Liver (tissue), 9 donors: ENCODE data around the gene PPP2R5A. TPM values are rescaled to one million over a fixed set of nuclear protein-coding genes. Genes with fewer than 3 reads are reported as not detected.

Experiments
- DNase-seq: peaks from one replicate; pipeline ENCODE4 v3.0.0-alpha.2; 2017; ENCODE audit warnings: low spot score
- H3K27ac ChIP-seq, 2 donors: one replicate each; pipeline ENCODE4 v1.7.0; 2013; ENCODE audit warnings: inconsistent platforms in 2 of 2, low read length in 2 of 2, control low read depth in 1 of 2, low read depth in 1 of 2, mild to moderate bottlenecking in 1 of 2
- H3K27me3 ChIP-seq, 4 donors: one replicate each; pipeline versions ENCODE4 v1.6.1 to v1.7.0; 2013; ENCODE audit warnings: low read length in 3 of 4, inconsistent platforms in 1 of 4, mild to moderate bottlenecking in 1 of 4, moderate library complexity in 1 of 4; ENCODE audit not compliant: control insufficient read depth in 4 of 4, insufficient read depth in 4 of 4
- H3K36me3 ChIP-seq, 4 donors: one replicate each; pipeline versions ENCODE4 v1.6.1 to v1.7.0; 2013; ENCODE audit warnings: low read length in 3 of 4, mild to moderate bottlenecking in 3 of 4, low read depth in 1 of 4, moderate library complexity in 1 of 4; ENCODE audit not compliant: control insufficient read depth in 4 of 4, insufficient read depth in 3 of 4
- H3K4me1 ChIP-seq, 4 donors: one replicate each; pipeline versions ENCODE4 v1.6.1 to v1.7.0; 2013; ENCODE audit warnings: low read length in 3 of 4, mild to moderate bottlenecking in 3 of 4, moderate library complexity in 1 of 4; ENCODE audit not compliant: control insufficient read depth in 4 of 4, insufficient read depth in 4 of 4
- H3K4me3 ChIP-seq, 3 donors: one replicate each; pipeline versions ENCODE4 v1.6.1 to v1.7.0; 2013; ENCODE audit warnings: low read length in 3 of 3, control low read depth in 1 of 3, low read depth in 1 of 3, mild to moderate bottlenecking in 1 of 3
- H3K9ac ChIP-seq, 2 donors: one replicate each; pipeline ENCODE4 v1.7.0; 2013; ENCODE audit warnings: low read length in 2 of 2, mild to moderate bottlenecking in 2 of 2, moderate library complexity in 2 of 2, control low read depth in 1 of 2, low read depth in 1 of 2
- H3K9me3 ChIP-seq, 4 donors: one replicate each; pipeline versions ENCODE4 v1.6.1 to v1.7.0; 2013; ENCODE audit warnings: low read length in 3 of 4; ENCODE audit not compliant: control insufficient read depth in 4 of 4
- ATF3 ChIP-seq: IDR thresholded peaks from 2 replicates; pipeline ENCODE4 v1.6.1; 2016; ENCODE audit warnings: antibody characterized with exemption
- CTCF ChIP-seq: fragments of 150-350 bp; IDR thresholded peaks from 2 replicates; pipeline ENCODE4 v1.5.1; 2017; ENCODE audit warnings: improper control_type of control experiment, low read depth, low read length; ENCODE audit not compliant: missing input control
- FOXA1 ChIP-seq: IDR thresholded peaks from 2 replicates; pipeline ENCODE4 v1.6.1; 2016; ENCODE audit warnings: antibody characterized with exemption
- FOXA2 ChIP-seq: IDR thresholded peaks from 2 replicates; pipeline ENCODE4 v1.6.1; 2016; ENCODE audit warnings: antibody characterized with exemption
- GABPA ChIP-seq, 2 donors: IDR thresholded peaks in 1 of 2; conservative IDR thresholded peaks in 1 of 2; 2 replicates each; pipeline ENCODE4 v1.6.1; 2016; ENCODE audit warnings: antibody characterized with exemption in 2 of 2, mild to moderate bottlenecking in 1 of 2, moderate library complexity in 1 of 2
- HNF4A ChIP-seq, 2 donors: conservative IDR thresholded peaks; 2 replicates each; pipeline ENCODE4 v1.6.1; 2016; ENCODE audit warnings: antibody characterized with exemption in 2 of 2, mild to moderate bottlenecking in 2 of 2
- HNF4G ChIP-seq: IDR thresholded peaks from 2 replicates; pipeline ENCODE4 v1.6.1; 2016; ENCODE audit warnings: antibody characterized with exemption
- JUND ChIP-seq, 2 donors: IDR thresholded peaks; 2 replicates each; pipeline ENCODE4 v1.6.1; 2016; ENCODE audit warnings: antibody characterized with exemption in 2 of 2
- NR2F2 ChIP-seq: IDR thresholded peaks from 2 replicates; pipeline ENCODE4 v1.6.1; 2016; ENCODE audit warnings: antibody characterized with exemption
- SP1 ChIP-seq: IDR thresholded peaks from 2 replicates; pipeline ENCODE4 v1.6.1; 2018; ENCODE audit warnings: antibody characterized with exemption, mild to moderate bottlenecking
- WGBS: extraction: QIAGEN DNeasy Blood & Tissue Kit; methylation state at CpG from one replicate; pipeline ENCODE4 v1.1.7; 2013; 5-methylcytosine and 5-hydroxymethylcytosine counted together
- polyA plus RNA-seq, 2 donors: library from polyadenylated mRNA; stranded (reverse) in 1 of 2; unstranded in 1 of 2; fragments of 200-250 nt in 1 of 2; fragments of >200 nt in 1 of 2; fragmentation: Nextera tagmentation in 1 of 2; extraction: Ambion mirVana in 1 of 2; gene quantifications; one replicate each; pipeline versions ENCODE4 v1.2.1 to v1.2.3, GENCODE V29; 2013 to 2015
- total RNA-seq, 2 donors: library from RNA; depleted of rRNA; stranded (reverse); fragments of >200 nt; gene quantifications; one replicate each; pipeline ENCODE4 v1.2.3, GENCODE V29; 2014
- donor health status: healthy.
- donor health status: healthy.
- donor health status: healthy.
- donor health status: healthy.
- donor health status: healthy.

PPP2R5A gene
- total and polyA plus RNA-seq, 4 donors, result 22.9 to 40.7 (median 28.5) TPM

DNA sequence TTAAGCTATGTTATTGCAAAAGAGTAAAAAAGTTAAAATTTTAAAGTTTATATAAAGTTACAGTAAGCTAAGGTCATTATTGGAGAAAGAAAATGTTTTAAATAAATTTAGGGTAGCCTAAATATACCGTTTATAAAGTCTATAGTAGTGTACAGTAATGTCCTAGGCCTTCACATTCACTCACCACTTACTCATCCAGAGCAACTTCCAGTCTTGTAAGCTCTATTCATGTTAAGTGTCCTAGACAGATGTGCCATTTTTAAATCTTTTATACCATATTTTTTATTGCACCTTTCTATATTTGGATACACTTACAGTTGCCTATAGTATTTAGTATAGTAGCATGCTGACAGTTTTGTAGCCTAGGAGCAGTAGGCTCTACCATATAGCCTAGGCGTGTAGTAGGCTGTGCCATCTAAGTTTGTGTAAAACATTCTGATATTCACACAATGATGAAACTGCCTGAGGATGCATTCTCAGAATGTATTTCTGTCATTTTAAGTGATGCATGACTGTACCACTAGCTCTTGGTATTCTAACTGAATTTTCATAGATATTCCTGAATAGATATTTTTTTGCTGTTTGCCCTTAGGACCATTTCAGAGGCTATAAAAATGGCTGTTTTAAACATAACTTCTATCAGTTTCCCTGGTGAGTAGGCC, 26.8 kb downstream of the PPP2R5A start:
- no peak for TF ChIP-seq HNF4G
- no peak for TF ChIP-seq HNF4A (conservative IDR thresholded peaks at IDR 0.05)
- Histone ChIP-seq H3K9me3 (no peaks in the 10 kb centered on the region), H3K27ac (no peak overlapping the region), H3K4me1 (peaks cover 0 to 12% (median 5%) of the 10 kb centered on the region in 4 donors), H3K27me3 (no peaks in the 10 kb centered on the region), H3K9ac (no peak overlapping the region), H3K36me3 (peaks cover 0 to 2% (median 0%) of the 10 kb centered on the region in 4 donors), H3K4me3 (no peak overlapping the region)
- 95% methylated on average over 2 of the region's 2 CpGs for WGBS
- no peak for DNase-seq

DNA sequence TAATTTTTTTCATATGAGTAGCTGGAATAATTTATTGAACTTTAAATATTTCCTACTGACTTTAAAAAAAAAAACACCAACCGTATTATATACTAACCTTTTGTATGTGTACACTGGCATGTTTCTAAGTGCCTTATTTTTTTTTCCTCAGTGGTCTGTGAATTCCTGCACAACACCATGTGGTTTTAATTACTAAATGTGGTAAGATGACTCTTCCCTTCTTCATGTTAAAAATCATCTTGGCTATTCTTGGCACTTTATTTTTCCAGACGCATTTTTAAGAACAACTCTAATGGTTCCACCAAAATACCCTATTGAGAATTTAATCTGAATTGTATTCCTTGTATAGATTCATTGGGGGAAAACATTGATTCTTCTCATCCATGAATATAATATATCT, 28.4 kb downstream of the PPP2R5A start:
- Histone ChIP-seq H3K36me3 (peaks cover 0 to 2% (median 0%) of the 10 kb centered on the region in 4 donors), H3K4me3 (no peak overlapping the region), H3K9me3 (no peaks in the 10 kb centered on the region), H3K27ac (no peak overlapping the region), H3K9ac (no peak overlapping the region), H3K27me3 (no peaks in the 10 kb centered on the region), H3K4me1 (peaks cover 0 to 15% (median 5%) of the 10 kb centered on the region in 4 donors)
- no peak for DNase-seq
- TF ChIP-seq HNF4G, result no peak
- TF ChIP-seq FOXA1, result no peak
- TF ChIP-seq HNF4A (conservative IDR thresholded peaks at IDR 0.05), result no peak
- no peak for TF ChIP-seq CTCF
- 93% methylated on average over 2 of the region's 2 CpGs for WGBS

DNA sequence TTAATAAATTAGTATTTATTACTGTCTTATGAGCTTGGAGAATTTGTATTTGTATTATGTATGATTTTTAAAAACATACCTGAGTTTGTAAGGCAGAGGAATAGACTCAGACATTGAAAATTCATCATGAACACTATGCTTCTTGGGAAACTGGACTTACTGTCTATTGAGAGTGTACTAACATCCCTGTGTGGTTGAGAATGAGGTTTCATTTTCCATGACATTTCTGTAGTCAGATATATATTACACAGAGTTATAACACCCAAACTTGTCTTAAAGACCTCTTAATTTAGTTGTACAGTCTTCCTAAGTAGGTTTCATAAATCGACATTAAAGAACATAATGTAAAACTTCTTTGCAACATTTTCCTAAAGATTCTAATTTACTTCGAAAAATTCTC, 30.0 kb downstream of the PPP2R5A start:
- TF ChIP-seq NR2F2, result no peak
- TF ChIP-seq ATF3, result no peak
- TF ChIP-seq HNF4A (conservative IDR thresholded peaks at IDR 0.05), result no peak
- no peak for TF ChIP-seq SP1
- no peak for TF ChIP-seq JUND (IDR thresholded peaks at IDR 0.05)
- TF ChIP-seq HNF4G, result no peak
- TF ChIP-seq CTCF, result no peak
- TF ChIP-seq GABPA (IDR thresholded peaks at IDR 0.05 in 1 of 2, conservative IDR thresholded peaks at IDR 0.05 in 1 of 2), result no peak
- TF ChIP-seq FOXA2, result no peak
- Histone ChIP-seq H3K27ac (no peak overlapping the region), H3K4me1 (peaks cover 0 to 11% (median under 1%) of the 10 kb centered on the region in 4 donors), H3K27me3 (no peaks in the 10 kb centered on the region), H3K36me3 (no peaks in the 10 kb centered on the region), H3K4me3 (no peak overlapping the region), H3K9me3 (no peaks in the 10 kb centered on the region), H3K9ac (no peak overlapping the region)
- 95% methylated on average over 2 of the region's 2 CpGs for WGBS
- no peak for DNase-seq
